Lower lobe of right lung (tissue), 2 donors: ENCODE results near the gene PDSS2. TPM values are rescaled to one million over a fixed set of nuclear protein-coding genes. Genes with fewer than 3 reads are reported as not detected.
"Not testable (repeated sequence)": the region's sequence is repeated elsewhere in the genome, so short reads cannot be mapped to it uniquely, and the experiment has no call there.

Experiments used
- ATAC-seq, 2 donors: fragments of 200-7000 bp; cut with Tn5 transposase; one replicate each; pipeline ENCODE4 v1.9.1; 2020 to 2022; ENCODE audit warnings: mild to moderate bottlenecking in 2 of 2, moderate library complexity in 2 of 2
- DNase-seq: peaks from one replicate; pipeline ENCODE4 v3.0.0-alpha.2; 2020
- H3K27ac ChIP-seq: fragments of 200-600 bp; one replicate; pipeline ENCODE4 v1.8.0; 2022
- H3K27me3 ChIP-seq: fragments of 200-600 bp; one replicate; pipeline ENCODE4 v1.8.0; 2022; ENCODE audit warnings: low read depth
- H3K36me3 ChIP-seq: fragments of 200-600 bp; one replicate; pipeline ENCODE4 v1.8.0; 2022; ENCODE audit warnings: mild to moderate bottlenecking
- H3K4me1 ChIP-seq: fragments of 200-600 bp; one replicate; pipeline ENCODE4 v1.8.0; 2022
- H3K4me3 ChIP-seq: fragments of 200-600 bp; one replicate; pipeline ENCODE4 v1.8.0; 2022; ENCODE audit warnings: mild to moderate bottlenecking
- H3K9me3 ChIP-seq: fragments of 200-600 bp; one replicate; pipeline ENCODE4 v1.8.0; 2022
- intact Hi-C: fragments of 100-400 bp; cut with DNase I; formaldehyde crosslinking; loops from one replicate; pipeline ENCODE4 v1.11.0; 2022
- total RNA-seq: library from RNA; stranded (reverse); fragmentation: NEBNext Ultra II Directional; extraction: Animal tissue kit (Norgen Biotek cat#: 25700); gene quantifications from one replicate; pipeline ENCODE4 v1.2.1, GENCODE V29; 2021
- TF ChIP-seq, protein P1 (sequence below): fragments of 200-600 bp; IDR thresholded peaks from one replicate; pipeline ENCODE4 v1.8.0; 2022; ENCODE audit warnings: antibody characterized with exemption, mild to moderate bottlenecking
- donor health status: DM: no; HTN: yes; CAD: no; lungs with severe emphysema.

Gene PDSS2
- total RNA-seq, 1 donor from 2014 or later, result 14.9 TPM

DNA sequence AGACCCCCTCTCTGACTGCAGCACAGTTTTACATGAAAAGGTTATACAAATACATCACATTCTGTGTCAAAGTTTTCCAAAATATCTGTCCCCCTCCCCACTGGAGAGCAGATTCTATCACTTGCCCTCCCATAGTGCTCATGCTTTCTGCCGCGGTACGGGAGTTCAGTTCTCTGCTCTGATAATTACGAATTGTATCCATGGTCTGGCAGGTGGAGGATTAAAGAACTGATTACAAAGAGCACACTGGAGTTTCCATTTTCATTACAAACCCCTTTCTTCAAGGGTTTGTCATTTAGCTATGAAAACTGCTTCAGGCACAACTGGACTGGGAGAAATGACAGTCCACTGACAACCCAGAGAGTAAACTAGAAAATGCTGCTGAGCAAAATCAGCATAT is 166.0 kb downstream of the PDSS2 start:
- TF ChIP-seq, protein P1, sequence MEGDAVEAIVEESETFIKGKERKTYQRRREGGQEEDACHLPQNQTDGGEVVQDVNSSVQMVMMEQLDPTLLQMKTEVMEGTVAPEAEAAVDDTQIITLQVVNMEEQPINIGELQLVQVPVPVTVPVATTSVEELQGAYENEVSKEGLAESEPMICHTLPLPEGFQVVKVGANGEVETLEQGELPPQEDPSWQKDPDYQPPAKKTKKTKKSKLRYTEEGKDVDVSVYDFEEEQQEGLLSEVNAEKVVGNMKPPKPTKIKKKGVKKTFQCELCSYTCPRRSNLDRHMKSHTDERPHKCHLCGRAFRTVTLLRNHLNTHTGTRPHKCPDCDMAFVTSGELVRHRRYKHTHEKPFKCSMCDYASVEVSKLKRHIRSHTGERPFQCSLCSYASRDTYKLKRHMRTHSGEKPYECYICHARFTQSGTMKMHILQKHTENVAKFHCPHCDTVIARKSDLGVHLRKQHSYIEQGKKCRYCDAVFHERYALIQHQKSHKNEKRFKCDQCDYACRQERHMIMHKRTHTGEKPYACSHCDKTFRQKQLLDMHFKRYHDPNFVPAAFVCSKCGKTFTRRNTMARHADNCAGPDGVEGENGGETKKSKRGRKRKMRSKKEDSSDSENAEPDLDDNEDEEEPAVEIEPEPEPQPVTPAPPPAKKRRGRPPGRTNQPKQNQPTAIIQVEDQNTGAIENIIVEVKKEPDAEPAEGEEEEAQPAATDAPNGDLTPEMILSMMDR, result no peak
- no peak for DNase-seq

DNA sequence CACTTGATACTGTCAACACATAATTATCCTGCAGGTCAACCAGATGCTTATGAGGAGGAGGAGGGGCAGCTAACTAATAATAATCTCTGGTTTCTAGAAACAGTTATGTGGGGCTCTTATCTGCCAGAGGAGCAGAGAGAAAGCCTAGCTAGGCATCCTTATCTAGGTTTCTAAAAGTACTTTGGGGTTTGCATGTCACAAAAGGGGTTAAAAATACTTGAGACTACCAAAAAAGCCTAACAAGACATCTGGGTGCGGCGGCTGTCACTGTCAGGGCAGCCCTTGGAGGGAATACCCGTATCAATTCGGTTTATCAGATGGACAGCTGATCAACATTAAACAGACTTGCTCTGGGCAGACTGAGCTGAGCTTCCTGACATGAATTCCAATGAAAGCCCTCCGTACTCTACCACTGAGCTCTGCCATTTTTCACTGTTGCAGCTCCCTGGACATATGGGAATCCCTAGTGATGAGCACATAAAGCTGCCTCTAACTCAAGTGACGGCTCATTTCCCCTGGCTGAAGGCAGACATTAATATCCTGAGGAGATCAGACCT is 166.6 kb downstream of the PDSS2 start:
- no peaks in the 10 kb centered on the region for H3K9me3 ChIP-seq
- no peaks in the 10 kb centered on the region for H3K4me1 ChIP-seq
- H3K27ac ChIP-seq, result no peak overlapping the region
- TF ChIP-seq, protein P1, result no peak
- intact Hi-C loops, result no loop called here
- no peaks in the 10 kb centered on the region for H3K36me3 ChIP-seq
- no peaks in the 10 kb centered on the region for H3K27me3 ChIP-seq
- no peak overlapping the region for H3K4me3 ChIP-seq
- ATAC-seq (no peak), DNase-seq (no peak)

More for the DNA sequence above, 166.0 kb downstream of the PDSS2 start:
- Histone ChIP-seq H3K27ac (no peak overlapping the region), H3K4me1 (no peaks in the 10 kb centered on the region), H3K36me3 (no peaks in the 10 kb centered on the region), H3K4me3 (no peak overlapping the region), H3K9me3 (no peaks in the 10 kb centered on the region), H3K27me3 (no peaks in the 10 kb centered on the region)
- no peak for ATAC-seq
- intact Hi-C loops, result no loop called here

DNA sequence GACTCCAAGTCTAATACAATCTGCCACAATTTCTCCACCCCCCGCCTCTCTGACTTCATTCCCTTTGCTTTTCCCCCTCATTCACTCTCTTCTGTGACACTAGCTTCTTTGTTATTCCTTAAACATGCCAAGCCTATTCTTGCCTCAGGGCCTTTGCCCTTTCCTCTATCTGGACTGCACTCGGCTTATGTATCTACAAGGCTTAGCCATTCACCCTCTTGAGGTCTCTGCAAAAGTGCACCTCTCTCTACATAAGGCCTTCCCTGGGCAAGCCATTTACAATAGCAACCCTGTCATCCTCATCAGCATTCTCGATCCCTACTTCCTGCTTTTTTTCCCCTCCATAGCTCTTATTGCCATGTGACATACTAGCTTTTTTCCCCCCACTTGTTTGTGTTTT is 168.9 kb downstream of the PDSS2 start:
- DNase-seq, result no peak
- Histone ChIP-seq H3K9me3 (no peaks in the 10 kb centered on the region), H3K4me1 (no peaks in the 10 kb centered on the region), H3K27me3 (no peaks in the 10 kb centered on the region), H3K27ac (no peak overlapping the region), H3K4me3 (no peak overlapping the region), H3K36me3 (no peaks in the 10 kb centered on the region)
- no peak for ATAC-seq
- TF ChIP-seq, protein P1, result no peak
- intact Hi-C loops, result no loop called here

DNA sequence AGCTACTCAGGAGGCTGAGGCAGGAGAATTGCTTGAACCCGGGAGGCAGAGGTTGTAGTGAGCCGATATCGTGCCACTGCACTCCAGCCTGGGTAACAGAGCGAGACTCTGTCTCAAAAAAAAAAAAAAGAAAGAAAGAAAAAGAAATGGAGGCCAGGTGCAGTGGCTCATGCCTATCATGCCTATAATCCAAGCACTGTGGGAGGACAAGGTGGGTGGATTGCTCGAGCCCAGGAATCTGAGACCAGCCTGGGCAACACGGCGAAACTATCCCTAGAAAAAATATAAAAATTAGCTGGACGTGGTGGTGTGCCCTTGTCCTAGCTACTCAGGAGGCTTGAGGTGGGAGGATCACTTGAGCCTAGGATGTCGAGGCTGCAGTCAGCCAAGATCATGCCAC is 170.1 kb downstream of the PDSS2 start:
- H3K4me3 ChIP-seq, H3K4me1 ChIP-seq, H3K27ac ChIP-seq, DNase-seq, H3K36me3 ChIP-seq, intact Hi-C loops, H3K27me3 ChIP-seq, ATAC-seq, H3K9me3 ChIP-seq: not testable (repeated sequence)

DNA sequence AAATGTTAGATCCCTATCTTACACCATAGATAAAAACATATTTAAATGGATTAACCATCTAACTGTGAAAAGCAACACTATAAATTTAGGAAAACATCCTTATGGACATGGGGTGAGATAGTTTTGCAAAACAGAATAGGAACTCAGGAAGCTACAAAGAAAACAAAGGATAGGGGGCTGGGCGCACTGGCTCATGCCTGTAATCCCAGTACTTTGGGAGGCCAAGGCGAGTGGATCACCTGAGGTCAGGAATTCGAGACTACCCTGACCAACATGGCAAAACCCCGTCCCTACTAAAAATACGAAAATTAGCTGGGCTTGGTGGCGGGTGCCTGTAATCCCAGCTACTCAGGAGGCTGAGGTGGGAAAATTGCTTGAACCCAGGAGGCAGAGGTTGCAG is 173.7 kb downstream of the PDSS2 start:
- intact Hi-C loops, H3K36me3 ChIP-seq, ATAC-seq, DNase-seq, H3K9me3 ChIP-seq, H3K4me1 ChIP-seq, H3K27ac ChIP-seq, H3K4me3 ChIP-seq, H3K27me3 ChIP-seq: not testable (repeated sequence)

DNA sequence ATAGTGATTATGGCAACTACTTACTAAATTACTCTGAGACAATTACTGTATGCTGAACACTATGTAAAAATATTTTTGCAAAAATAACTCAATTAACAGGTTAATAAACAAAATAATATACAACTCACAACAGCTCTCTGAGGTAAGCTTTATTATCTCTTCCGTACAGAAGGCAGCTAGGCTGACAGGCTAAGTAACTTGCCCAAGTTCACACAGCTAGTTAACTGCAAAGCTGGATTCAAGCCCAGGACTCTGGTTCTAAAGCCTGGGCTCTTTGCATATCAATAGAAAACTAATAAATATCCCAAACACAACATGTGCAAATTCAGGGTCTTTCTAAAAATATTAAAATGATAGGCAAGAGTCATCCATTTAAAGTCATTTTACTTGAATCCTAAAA is 174.6 kb downstream of the PDSS2 start:
- no peak overlapping the region for H3K4me3 ChIP-seq
- ATAC-seq (no peak), DNase-seq (no peak)
- H3K4me1 ChIP-seq, result no peaks in the 10 kb centered on the region
- TF ChIP-seq, protein P1, result no peak
- intact Hi-C loops, result no loop called here
- no peaks in the 10 kb centered on the region for H3K9me3 ChIP-seq
- H3K27ac ChIP-seq, result no peak overlapping the region
- no peaks in the 10 kb centered on the region for H3K36me3 ChIP-seq
- no peaks in the 10 kb centered on the region for H3K27me3 ChIP-seq

DNA sequence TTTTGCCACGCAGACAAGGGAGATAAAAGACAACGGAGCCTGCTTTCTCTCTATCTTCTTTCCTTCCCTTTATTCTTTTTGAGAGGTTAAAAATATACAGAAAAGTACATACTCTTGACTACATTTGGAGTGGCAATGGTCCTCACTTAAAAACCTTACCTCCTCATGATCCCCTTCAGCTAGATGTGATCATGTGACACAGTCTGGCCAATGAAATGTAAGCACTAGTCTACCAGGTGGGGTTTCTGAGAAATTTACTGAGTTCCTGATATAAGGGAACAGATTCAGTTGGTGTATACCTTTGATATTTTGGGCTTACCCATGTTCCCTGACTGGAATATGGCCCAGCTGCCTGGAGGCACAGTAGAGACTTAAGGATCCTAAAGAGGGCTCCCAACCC is 178.6 kb downstream of the PDSS2 start:
- H3K27me3 ChIP-seq, result no peaks in the 10 kb centered on the region
- TF ChIP-seq, protein P1, result no peak
- ATAC-seq (no peak), DNase-seq (no peak)
- no peaks in the 10 kb centered on the region for H3K4me1 ChIP-seq
- H3K4me3 ChIP-seq, result no peak overlapping the region
- no peaks in the 10 kb centered on the region for H3K36me3 ChIP-seq
- H3K27ac ChIP-seq, result no peak overlapping the region
- intact Hi-C loops, result no loop called here
- no peaks in the 10 kb centered on the region for H3K9me3 ChIP-seq

DNA sequence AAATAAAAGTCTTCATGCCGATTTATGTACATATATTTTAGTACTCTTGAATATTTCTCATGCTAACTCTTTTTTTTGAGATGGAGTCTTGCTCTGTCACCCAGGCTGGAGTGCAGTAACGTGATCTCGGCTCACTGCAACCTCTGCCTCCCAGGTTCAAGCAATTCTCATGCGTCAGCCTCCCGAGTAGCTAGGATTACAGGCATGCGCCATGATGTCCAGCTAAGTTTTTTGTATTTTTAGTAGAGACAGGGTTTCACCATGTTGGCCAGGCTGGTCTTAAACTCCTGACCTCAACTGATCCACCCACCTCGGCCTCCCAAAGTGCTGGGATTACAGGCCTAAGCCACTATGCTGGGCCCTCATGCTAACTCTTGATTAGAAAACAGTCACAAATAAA is 179.4 kb downstream of the PDSS2 start:
- H3K27me3 ChIP-seq, intact Hi-C loops, H3K36me3 ChIP-seq, DNase-seq, H3K9me3 ChIP-seq, H3K4me3 ChIP-seq, ATAC-seq, H3K4me1 ChIP-seq, H3K27ac ChIP-seq: not testable (repeated sequence)
